HG02970 (cell line): ENCODE measurements around the gene KLHL14.

Experiments used
- ATAC-seq: cut with Tn5 transposase; IDR thresholded peaks from one replicate; pipeline ENCODE4 v1.9.1; 2021; ENCODE audit warnings: mild to moderate bottlenecking, moderate library complexity, moderate number of reproducible peaks; ENCODE audit not compliant: unreplicated experiment, low FRiP score

KLHL14 gene

DNA sequence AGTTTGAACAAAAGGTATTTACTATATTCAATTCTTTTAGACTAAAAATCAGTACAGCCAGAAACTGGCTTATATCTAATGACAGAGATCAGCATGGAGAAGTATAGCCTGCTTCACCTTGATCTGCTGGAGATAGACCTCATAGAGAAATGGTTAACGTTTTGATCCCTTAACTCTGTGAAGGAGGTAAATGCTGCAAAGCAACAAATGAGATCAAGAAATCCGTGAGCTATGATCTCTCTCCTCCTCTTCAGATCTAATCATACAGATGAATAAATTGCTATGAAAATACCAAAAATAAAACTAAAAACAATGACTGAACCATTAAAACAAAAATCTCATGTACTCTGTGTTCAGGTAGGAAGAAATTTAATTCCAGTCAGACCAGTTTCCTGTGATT, 42.8 kb downstream of the KLHL14 start:
- ATAC-seq, result no peak

DNA sequence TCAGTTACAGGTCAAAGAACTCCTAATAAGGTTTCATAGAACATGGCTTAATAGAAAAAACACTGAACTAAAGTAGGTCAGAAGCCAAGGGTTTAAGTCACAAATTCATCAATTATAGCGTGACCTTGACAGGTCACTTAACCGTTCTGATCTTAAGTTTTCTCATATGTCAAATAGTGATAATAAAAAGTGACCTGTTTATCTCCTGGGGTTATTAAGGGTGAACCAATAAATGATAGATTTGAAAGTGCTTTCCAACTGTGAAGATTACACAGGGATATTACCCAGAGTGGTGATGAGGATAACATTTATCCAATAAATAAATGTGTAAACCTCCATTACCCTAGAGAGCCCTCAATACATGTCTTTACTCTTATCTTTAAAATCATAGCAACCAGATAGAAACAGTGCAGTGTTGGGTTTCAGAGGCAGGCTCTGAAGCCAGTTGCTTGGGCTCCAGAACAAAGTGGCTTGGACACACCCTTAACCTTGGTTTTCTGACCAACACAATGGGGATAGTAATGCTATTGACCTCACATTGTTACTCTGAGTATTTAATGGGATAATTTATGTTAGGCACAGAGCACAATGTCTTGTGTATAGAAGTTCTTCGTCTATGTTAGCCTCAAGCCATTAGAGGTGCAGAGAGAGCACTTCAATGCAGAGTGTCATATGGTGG, 48.6 kb downstream of the KLHL14 start:
- no peak for ATAC-seq

DNA sequence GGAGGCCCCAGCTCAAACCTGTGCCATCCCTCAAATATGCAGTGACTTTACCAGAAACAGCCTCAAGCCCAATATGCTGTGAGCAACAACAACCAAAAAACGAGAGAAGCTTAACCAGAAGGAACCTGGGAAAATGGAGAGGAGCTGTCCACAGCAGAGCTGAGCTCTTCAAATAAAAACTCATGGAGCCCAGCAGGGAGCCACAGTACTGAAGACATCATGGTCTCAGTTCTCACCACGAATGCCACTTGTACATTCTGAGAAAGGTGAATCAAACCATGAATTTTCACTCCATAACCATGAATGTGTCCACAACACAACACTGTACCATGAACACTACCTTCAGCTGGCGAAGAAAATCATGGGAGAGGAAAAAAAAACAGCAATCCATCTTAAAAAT, 50.5 kb downstream of the KLHL14 start:
- ATAC-seq, result no peak

DNA sequence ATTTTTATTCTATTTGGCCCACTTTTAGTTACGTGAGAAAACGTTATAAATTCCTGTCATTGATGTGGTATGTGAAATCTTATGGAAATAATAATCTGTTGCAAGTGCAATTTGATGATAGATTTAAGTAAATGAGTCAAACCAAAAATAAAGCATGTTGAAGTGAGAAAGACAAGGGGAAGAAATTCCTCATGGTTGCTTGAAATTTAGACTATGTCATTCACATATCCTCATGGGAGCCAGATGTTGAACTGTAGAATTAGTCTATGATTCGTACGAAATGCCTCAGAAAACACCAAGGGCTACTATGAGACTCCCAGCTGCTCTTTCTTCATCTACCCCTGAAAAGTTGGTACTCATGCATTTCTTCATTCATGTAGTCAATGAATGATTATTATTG, 55.7 kb downstream of the KLHL14 start:
- ATAC-seq, result no peak

DNA sequence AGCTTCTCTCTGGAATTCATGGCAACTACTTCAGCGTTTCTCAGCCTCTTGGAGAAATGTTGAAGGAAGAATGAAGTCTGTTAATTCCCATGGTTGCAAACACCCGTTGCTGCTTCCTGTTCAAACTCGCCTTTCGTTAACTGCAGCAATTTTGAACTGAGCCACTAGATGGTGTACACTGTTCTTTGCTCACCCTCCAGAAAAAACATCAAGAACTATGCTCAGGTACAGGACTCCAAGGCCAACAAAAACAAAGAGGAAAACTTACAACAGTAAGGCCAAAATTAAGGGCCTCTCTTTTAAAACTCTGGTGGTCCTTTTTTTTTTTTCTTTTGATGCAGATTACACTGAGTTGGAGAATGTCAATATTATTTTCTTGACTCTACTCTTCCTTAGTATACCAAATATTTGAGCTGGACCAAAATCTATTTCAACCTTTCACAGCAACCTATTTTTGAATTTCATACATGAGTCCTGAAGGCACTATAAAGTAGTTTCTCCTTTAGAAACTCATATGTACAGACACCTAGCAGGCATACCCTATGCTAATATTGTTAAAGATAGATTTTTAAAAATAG, 58.2 kb downstream of the KLHL14 start:
- ATAC-seq, result peak; percentile 96

DNA sequence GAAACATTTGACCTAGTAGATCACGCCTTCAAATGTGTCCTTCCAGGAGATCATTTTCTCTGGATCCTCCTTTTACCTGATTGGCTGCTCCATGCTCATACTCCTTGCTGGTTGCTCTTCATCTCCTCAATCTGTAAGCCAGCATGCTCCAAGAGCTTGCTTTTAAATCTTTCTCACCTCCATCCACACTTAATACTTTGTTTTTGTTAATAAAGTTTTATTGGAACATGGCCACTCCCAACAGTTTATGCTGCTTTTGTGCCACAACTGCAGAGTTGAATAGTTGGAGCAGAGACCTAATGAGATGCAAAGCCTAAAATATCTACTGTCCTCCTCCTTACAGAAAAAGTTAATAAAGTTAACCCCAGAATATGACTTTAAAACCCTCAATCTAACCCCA, 60.0 kb downstream of the KLHL14 start:
- ATAC-seq, result no peak

DNA sequence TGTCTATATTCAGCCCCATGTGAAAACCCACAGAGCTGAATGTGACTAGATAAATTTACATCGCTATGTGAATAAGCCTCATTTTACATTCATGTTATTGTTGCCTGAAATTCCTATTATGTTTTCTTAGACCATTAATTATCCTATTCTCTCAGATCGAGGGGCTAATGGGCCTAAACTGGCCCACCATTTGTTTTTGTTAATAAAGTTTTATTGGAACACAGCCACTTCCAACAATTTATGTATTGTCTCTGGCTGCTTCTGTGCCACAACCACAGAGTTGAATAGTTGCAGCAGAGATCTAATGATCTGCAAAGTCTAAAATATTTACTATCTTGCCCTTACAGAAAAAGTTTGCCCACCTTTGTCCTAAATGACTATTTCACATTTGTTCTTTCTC, 61.0 kb downstream of the KLHL14 start:
- ATAC-seq, result no peak

DNA sequence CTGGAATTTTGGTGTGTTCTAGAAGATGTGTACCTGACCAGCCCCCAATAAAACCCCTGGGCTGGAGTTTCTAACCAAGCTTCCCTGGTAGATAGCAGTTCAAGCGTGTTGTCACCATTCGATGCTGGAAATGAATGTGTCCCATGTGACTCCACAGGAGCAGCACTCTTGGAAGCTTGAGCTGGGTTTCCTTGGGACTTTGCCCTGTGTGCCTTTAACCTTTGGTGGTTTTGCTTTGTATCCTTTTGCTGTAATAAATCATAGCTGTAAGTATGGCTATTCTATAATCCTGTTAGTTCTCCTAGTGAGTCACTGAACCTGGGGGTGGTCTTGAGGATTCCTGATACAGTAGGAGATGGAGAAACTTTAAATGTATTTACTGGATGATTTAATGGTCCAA, 65.2 kb downstream of the KLHL14 start:
- no peak for ATAC-seq

DNA sequence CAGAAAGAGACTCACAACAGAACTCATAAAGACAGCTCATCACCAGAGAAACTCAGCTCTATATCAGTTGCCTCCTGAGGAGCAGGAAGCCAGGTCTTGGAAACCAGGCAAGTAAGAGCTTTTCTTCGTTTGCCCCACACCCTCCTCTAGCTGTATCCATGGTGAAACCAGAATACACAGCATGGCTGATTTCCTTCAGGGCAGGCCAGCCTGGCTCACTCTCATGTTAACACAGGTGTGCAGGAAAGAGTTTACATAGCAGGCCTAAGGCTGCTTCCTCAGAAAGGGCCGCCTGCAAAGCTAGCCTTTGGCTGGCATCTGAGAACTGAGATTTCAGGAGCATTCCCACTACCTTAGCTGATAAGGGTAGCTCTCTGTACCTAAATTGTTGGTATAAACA, 65.7 kb downstream of the KLHL14 start:
- ATAC-seq, result no peak

DNA sequence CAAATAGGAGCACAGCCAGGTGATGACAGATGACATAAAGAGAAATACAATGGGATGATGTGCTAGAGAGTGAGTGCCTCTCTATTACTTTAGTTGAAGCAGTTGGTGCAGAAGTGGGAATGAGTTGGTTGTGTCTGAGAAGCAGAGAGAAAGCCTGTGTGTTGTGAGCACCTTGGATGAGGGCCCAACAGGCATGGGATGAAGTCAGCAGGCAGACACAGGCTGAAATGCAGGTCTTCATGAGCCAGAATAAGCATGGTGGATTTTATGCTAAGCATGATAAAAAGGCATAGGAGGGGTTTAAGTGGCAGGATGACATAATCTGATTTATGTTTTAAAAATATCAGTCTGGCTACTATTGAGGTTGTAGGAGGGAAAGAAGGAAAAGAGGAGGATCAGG, 71.5 kb downstream of the KLHL14 start:
- no peak for ATAC-seq

DNA sequence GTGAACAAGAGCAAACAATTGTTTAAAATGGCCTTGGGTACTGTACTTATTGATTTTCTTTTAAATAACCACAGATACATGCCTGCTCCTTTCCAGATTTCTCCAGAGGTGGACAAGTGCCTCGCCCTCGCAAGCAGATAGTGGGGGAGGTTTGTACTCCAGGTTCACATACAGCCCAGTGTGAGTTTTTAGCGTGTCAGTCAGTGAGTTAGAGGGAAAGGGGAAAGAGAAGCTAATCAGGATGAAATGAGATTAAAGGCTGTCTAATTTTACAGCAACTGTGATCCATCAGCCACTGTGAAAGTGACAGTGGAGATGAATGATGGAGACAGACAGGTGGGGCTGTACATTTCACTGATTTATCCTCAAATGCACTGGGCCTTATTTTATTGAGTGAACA, 74.7 kb downstream of the KLHL14 start:
- ATAC-seq, result no peak

DNA sequence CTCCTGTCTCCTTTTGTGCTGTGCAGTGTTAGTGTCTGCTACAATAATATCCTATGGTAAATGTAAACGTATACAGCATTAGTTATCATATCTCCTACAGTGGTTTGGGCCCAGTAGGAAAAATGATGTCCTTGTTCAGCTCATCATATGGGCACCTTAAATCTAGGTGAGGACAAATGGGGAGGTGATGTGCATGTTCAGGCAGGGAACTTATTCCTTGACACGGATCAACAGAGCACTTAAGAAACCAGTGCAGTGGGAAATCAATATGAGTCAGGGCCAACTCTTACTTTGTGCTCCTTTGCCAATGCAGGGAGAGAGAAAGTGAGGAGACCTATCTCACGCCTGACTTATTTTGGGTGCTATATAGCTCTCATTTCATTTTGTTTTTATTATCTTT, 76.4 kb downstream of the KLHL14 start:
- ATAC-seq, result no peak

DNA sequence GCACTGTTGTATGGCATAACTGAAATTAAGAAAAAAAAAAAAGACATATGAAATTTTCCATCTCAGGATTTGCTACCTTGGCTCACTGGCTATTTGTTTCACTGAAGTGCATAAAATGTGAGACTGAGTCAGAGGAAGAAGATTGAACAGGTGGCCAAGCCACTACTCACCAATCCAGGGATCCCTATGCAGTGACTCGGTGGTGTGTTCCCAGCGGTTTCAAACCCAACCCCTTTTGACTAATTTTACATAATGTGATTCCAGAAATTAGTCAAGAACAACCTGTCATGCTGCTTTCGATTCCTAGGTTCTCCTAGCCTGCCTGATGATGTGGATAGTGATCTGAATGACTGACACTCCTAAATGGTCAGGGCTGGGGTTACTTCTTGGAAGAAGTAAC, 77.3 kb downstream of the KLHL14 start:
- ATAC-seq, result no peak

DNA sequence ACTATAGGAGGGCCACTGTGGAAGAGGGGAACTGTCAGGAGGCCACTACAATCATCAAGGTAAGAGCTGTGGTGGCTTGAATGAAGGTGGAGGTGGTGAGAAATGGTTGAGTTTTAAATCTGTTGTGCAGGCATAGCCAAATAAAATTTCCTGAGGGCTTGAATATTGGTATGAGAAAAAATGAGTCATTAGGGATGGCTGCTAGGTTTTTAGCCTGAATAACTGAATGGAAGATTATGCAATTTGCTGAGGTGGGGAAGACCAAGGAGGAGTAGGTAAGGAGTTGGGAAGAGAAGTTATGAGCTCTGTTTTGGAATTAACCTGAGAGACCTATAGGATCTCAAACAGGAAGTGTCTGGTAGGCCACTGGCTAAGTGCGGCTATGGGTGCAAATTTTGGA, 84.0 kb downstream of the KLHL14 start:
- ATAC-seq, result no peak

DNA sequence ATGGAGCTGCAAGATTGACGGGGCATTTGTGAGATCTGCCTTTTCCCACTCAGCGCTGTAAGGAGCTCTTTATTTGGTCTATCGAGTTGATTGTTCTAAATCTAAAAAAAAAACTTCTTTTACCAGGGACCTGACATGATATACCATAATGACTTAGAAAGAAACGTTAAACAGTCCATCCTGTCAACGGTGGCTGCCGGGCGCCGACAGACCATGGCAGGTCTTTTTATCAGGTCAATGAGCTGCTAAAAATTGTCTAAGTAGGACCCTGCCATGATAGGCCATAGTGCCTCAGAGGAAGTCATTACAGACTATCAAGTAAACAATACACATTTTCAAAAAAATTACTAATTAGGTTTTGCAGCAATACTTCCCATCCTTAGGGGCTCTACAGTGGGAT, 87.9 kb downstream of the KLHL14 start:
- no peak for ATAC-seq

DNA sequence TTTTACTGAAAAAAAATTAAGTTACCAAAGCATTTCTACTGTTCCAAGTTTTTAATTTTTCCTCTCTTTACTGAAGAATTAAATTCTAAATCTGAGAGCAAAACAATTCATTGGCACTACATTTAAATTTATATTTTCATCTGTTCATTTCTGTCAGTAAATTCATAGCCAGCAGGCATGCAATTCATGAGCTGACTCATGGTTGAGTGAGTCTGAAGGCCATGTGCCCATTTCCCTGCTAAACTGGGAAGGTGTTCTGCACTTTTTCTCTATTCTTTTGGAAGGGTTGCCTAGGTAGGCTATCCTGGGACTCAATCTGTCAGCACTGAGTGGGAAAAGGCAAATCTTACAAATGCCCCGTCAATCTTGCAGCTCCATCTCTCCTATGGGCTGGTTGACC, 88.7 kb downstream of the KLHL14 start:
- ATAC-seq, result no peak

DNA sequence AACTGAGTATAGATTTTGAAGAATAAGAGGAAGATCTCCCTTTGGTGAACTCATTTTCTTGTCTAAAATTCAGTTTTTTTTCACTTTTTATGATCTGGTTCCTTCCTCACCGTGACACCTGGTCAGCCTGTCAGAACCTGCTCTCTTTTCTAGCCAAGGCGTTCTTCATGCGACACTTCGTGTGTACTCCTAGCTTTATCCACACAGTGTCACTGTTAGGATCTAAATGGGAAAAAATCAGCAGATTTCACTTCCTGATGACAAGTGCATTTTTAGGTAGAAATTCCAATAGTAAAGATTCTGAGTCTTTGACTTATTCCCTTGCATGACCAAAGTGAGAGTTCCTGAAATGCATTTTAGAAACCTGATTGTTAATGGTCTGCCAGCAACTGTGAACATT, 89.8 kb downstream of the KLHL14 start:
- no peak for ATAC-seq

DNA sequence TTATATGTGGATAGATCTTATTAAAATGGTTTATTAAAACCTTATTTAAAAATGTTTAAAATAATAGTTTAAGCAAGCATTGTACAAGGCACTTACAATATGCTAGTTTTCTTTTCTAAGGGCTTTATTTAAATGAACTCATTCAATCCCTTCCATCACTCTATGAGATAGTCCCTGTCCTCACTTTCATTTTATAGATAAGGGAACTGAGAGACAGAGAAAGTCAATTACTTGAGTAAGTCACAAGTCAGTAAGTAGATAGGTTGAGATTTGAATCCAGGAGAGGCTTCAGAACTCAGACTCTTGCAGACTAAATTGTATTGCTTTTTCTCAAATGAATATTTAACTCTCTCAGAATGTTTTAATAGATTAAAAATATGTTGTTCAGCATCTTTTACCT, 95.2 kb downstream of the KLHL14 start:
- ATAC-seq, result no peak

DNA sequence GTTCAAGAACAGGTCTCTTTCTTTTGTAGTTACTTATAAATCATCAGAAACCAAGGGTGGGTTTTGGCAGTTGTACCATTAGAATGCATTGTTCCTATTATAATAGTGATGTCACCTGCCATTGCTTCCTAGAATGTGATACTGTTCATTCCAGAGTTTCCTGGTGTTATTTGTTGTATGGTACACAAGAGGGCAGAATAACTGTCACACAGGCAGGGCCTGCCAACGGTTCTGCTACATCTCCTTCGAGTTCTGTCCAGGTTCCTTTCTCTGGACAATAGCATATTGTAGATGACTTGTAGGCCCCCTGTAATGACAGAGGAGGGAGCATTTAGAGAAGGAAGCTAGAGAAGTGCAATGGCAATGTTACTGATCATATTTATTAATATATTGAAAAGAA, 98.3 kb downstream of the KLHL14 start:
- ATAC-seq, result no peak

DNA sequence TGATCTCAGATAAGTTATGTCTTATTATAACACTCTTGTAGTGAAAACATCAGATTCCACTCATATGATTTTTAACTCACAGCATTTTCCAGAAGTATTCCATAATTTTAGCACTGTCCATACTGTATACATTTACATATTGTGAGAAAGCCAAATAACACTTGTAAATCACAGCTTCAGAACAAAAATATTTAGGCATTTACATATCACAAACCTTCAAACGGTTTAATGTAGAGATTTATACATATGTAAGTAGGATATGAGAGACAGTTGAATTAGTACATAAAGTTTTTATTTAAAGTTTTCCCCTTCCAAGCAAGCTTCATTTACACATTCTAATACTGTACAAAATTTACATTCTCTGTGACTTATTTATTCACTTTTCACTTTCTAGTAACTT, 100.4 kb downstream of the KLHL14 start:
- ATAC-seq, result no peak

DNA sequence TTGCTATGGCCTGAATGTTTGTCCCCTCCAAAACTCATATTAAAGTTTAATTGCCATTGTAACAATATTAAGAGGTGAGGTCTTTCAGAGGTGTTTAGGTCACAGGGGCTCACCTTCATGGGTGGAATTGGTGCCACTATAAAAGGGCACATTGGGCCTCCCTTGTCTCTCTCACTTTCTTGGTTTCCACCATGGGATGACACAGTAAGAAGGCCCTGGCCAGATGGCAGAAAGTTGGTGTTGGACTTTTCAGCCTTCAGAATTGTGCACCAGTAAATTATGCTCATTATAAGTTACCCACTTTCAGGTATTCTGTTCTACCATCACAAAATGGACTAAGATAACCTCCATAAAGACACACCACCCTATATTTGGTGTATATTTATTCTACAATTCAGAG, 102.1 kb downstream of the KLHL14 start:
- no peak for ATAC-seq

DNA sequence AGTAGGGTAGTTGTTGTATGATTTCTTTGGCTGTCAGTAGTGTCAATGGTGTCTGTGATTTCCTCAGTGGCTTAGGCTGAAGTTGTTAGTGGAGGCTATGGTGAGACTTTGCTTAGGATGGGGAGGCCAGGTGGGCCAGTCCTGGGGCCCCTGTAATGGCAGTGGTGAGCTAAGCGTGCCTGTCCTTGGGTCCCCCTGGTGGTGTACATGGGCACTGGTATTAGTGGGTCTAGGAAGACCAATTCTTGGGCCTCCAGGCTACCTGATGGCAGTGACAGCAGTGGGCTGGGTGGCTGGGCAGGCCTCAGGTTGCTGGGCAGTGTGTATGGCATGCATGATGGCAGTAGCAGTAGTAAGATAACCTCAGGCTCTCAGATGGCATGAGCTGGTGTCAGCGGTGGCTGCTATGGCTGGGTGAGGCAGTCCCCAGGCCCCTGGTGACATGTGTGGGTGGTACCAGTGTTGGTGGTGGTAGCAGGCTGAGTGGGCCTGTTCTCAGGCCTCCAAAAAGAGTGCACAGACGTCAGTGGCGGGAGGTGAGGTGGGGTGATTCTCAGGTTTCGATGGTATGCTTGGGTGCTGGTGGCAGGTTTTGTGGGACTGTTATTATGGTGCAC, 103.2 kb downstream of the KLHL14 start:
- no peak for ATAC-seq
